Measurements from ENCODE around the gene EAF1. TPM values are rescaled to one million over a fixed set of nuclear protein-coding genes. Genes with fewer than 3 reads are reported as not detected.

The EAF1 gene
- total RNA-seq, 1 donor from 2014 or later = 17.8 TPM

GRCh38 chr3:15403495-15403894, 23.9 kb upstream of the EAF1 start:
- Mint-ChIP-seq H3K4me3 (ENCODE audit: unreplicated experiment) (no peak overlapping the region), H3K4me1 (ENCODE audit: unreplicated experiment) (no peaks in the 10 kb centered on the region), H3K9me3 (ENCODE audit: unreplicated experiment) (no peaks in the 10 kb centered on the region), H3K36me3 (ENCODE audit: unreplicated experiment) (peaks cover 6% of the 10 kb centered on the region), H3K27me3 (ENCODE audit: unreplicated experiment) (no peaks in the 10 kb centered on the region), H3K27ac (ENCODE audit: unreplicated experiment) (no peak overlapping the region)
- no peak for TF ChIP-seq CTCF (IDR thresholded peaks at IDR 0.05)
- DNase-seq (ENCODE audit: extremely low spot score, unreplicated experiment) = no peak

GRCh38 chr3:15403965-15404364, 23.4 kb upstream of the EAF1 start:
- DNase-seq (ENCODE audit: extremely low spot score, unreplicated experiment) = peak; percentile 34
- H3K9me3 Mint-ChIP-seq (ENCODE audit: unreplicated experiment) = no peaks in the 10 kb centered on the region
- peaks cover 6% of the 10 kb centered on the region for H3K36me3 Mint-ChIP-seq (ENCODE audit: unreplicated experiment)
- H3K27me3 Mint-ChIP-seq (ENCODE audit: unreplicated experiment) = no peaks in the 10 kb centered on the region
- TF ChIP-seq CTCF (IDR thresholded peaks at IDR 0.05) = no peak
- no peak overlapping the region for H3K4me3 Mint-ChIP-seq (ENCODE audit: unreplicated experiment)
- H3K4me1 Mint-ChIP-seq (ENCODE audit: unreplicated experiment) = no peaks in the 10 kb centered on the region
- no peak overlapping the region for H3K27ac Mint-ChIP-seq (ENCODE audit: unreplicated experiment)

GRCh38 chr3:15404767-15405166, 22.6 kb upstream of the EAF1 start:
- Mint-ChIP-seq H3K27ac (ENCODE audit: unreplicated experiment) (no peak overlapping the region), H3K9me3 (ENCODE audit: unreplicated experiment) (no peaks in the 10 kb centered on the region), H3K27me3 (ENCODE audit: unreplicated experiment) (no peaks in the 10 kb centered on the region), H3K4me3 (ENCODE audit: unreplicated experiment) (no peak overlapping the region), H3K36me3 (ENCODE audit: unreplicated experiment) (peaks cover 10% of the 10 kb centered on the region), H3K4me1 (ENCODE audit: unreplicated experiment) (no peaks in the 10 kb centered on the region)
- no peak for TF ChIP-seq CTCF (IDR thresholded peaks at IDR 0.05)
- DNase-seq (ENCODE audit: extremely low spot score, unreplicated experiment) = no peak

GRCh38 chr3:15405448-15406050, 21.8 kb upstream of the EAF1 start:
- no peaks in the 10 kb centered on the region for H3K27me3 Mint-ChIP-seq (ENCODE audit: unreplicated experiment)
- DNase-seq (ENCODE audit: extremely low spot score, unreplicated experiment) = no peak

GRCh38 chr3:15409239-15409638, 18.2 kb upstream of the EAF1 start:
- H3K4me3 Mint-ChIP-seq (ENCODE audit: unreplicated experiment) = no peak overlapping the region
- no peak for TF ChIP-seq CTCF (IDR thresholded peaks at IDR 0.05)
- H3K4me1 Mint-ChIP-seq (ENCODE audit: unreplicated experiment) = no peaks in the 10 kb centered on the region
- H3K9me3 Mint-ChIP-seq (ENCODE audit: unreplicated experiment) = no peaks in the 10 kb centered on the region
- no peaks in the 10 kb centered on the region for H3K27me3 Mint-ChIP-seq (ENCODE audit: unreplicated experiment)
- no peak for DNase-seq (ENCODE audit: extremely low spot score, unreplicated experiment)
- peaks cover 34% of the 10 kb centered on the region for H3K36me3 Mint-ChIP-seq (ENCODE audit: unreplicated experiment)
- H3K27ac Mint-ChIP-seq (ENCODE audit: unreplicated experiment) = no peak overlapping the region

More at GRCh38 chr3:15405448-15406050, 21.8 kb upstream of the EAF1 start:
- H3K4me3 Mint-ChIP-seq (ENCODE audit: unreplicated experiment) = no peak overlapping the region
- no peaks in the 10 kb centered on the region for H3K9me3 Mint-ChIP-seq (ENCODE audit: unreplicated experiment)
- H3K36me3 Mint-ChIP-seq (ENCODE audit: unreplicated experiment) = peaks cover 12% of the 10 kb centered on the region
- no peaks in the 10 kb centered on the region for H3K4me1 Mint-ChIP-seq (ENCODE audit: unreplicated experiment)
- peak; percentile 73 for TF ChIP-seq CTCF (IDR thresholded peaks at IDR 0.05)
- H3K27ac Mint-ChIP-seq (ENCODE audit: unreplicated experiment) = no peak overlapping the region

All from osteocyte (in vitro differentiated cells).